K562 (cell line): Measurements from ENCODE around the gene TMIGD3. TPM values are rescaled to one million over a fixed set of nuclear protein-coding genes. Genes with fewer than 3 reads are reported as not detected.

Experiments used
- CTCF ChIP-seq, 3 experiments: IDR thresholded peaks in 2 of 3; conservative IDR thresholded peaks in 1 of 3; 2 replicates each; pipeline ENCODE4 v1.5.1; 2011 to 2012; ENCODE audit warnings: low read length in 3 of 3, mild to moderate bottlenecking in 3 of 3, control low read depth in 2 of 3, improper control_type of control experiment in 1 of 3, inconsistent platforms in 1 of 3, low read depth in 1 of 3, mixed read lengths in 1 of 3, moderate library complexity in 1 of 3; ENCODE audit not compliant: insufficient read depth in 2 of 3
- EP300 ChIP-seq: IDR thresholded peaks from 2 replicates; pipeline ENCODE4 v1.6.1; 2012; ENCODE audit warnings: low read length, improper control_type of control experiment
- ESRRB ChIP-seq: fragments of 250-450 bp; sonication (Bioruptor Pico); IDR thresholded peaks from 2 replicates; pipeline ENCODE4 v1.5.0; 2020; ENCODE audit warnings: mild to moderate bottlenecking, moderate library complexity, borderline replicate concordance
- MBD2 ChIP-seq: sonication (generic); IDR thresholded peaks from 2 replicates; pipeline ENCODE4 v1.6.1; 2016; ENCODE audit warnings: low read depth, borderline replicate concordance
- MNT ChIP-seq, 2 experiments: fragments of 450-650 bp; conservative IDR thresholded peaks; 2 replicates each; pipeline ENCODE4 v1.6.1; 2017; ENCODE audit warnings: mild to moderate bottlenecking in 2 of 2, moderate library complexity in 2 of 2
- MTA3 ChIP-seq: fragments of 450-650 bp; formaldehyde crosslinking; IDR thresholded peaks from 2 replicates; pipeline ENCODE4 v1.6.1; 2017; ENCODE audit warnings: mild to moderate bottlenecking, borderline replicate concordance
- NFATC3 ChIP-seq: fragments of 450-650 bp; IDR thresholded peaks from 2 replicates; pipeline ENCODE4 v1.6.1; 2017; ENCODE audit warnings: mild to moderate bottlenecking
- SPI1 ChIP-seq: IDR thresholded peaks from 2 replicates; pipeline ENCODE4 v1.6.1; 2011; ENCODE audit warnings: low read depth, low read length, control low read depth, borderline replicate concordance
- ZEB2 ChIP-seq: fragments of 450-650 bp; IDR thresholded peaks from 2 replicates; pipeline ENCODE4 v1.6.1; 2016
- ZNF175 ChIP-seq: fragments of 200-800 bp; sonication (Bioruptor generic); IDR thresholded peaks from 2 replicates; pipeline ENCODE4 v1.6.1; 2016; ENCODE audit warnings: low read depth, mild to moderate bottlenecking, missing genetic modification characterization, missing compliant biosample characterization
- polyA plus RNA-seq, 8 experiments: library from polyadenylated mRNA; depleted of rRNA in 4 of 8; stranded (reverse) in 5 of 8; unstranded in 3 of 8; fragments of >200 nt; fragmentation: Nextera tagmentation in 2 of 8; fragmentation: Illumina TruSeq in 1 of 8; extraction: Ambion mirVana in 2 of 8; extraction: Trizol in 1 of 8; gene quantifications; 2 replicates each; pipeline versions ENCODE4 v1.2.1 to v1.2.3, GENCODE V29; 2011 to 2014; ENCODE audit warnings: inconsistent platforms in 1 of 8, missing spikeins in 1 of 8
- total RNA-seq, 7 experiments: library from RNA; depleted of rRNA in 6 of 7; stranded (reverse); fragments of >200 nt in 6 of 7; fragmentation: Illumina TruSeq in 2 of 7; extraction: Trizol in 2 of 7; gene quantifications; 2 replicates each; pipeline versions ENCODE4 v1.2.1 to v1.2.3, GENCODE V29; 2011 to 2021; ENCODE audit warnings: low replicate concordance in 1 of 7
- TF ChIP-seq, protein P1 (sequence below), 2 experiments: fragments of 450-650 bp in 1 of 2; sonication (generic) in 1 of 2; formaldehyde crosslinking in 1 of 2; IDR thresholded peaks; 2 replicates each; pipeline versions ENCODE4 v1.7.1 to v1.9.0; 2016 to 2022; ENCODE audit warnings: inconsistent platforms in 1 of 2, mild to moderate bottlenecking in 1 of 2, missing genetic modification reagents in 1 of 2

Gene TMIGD3
- total and polyA plus RNA-seq, 9 of the 15 experiments (the other 6 are each of a cell fraction or from before 2014, with no cell fraction given): 0.11 to 0.13 (median 0.11) TPM; not detected in 6

DNA sequence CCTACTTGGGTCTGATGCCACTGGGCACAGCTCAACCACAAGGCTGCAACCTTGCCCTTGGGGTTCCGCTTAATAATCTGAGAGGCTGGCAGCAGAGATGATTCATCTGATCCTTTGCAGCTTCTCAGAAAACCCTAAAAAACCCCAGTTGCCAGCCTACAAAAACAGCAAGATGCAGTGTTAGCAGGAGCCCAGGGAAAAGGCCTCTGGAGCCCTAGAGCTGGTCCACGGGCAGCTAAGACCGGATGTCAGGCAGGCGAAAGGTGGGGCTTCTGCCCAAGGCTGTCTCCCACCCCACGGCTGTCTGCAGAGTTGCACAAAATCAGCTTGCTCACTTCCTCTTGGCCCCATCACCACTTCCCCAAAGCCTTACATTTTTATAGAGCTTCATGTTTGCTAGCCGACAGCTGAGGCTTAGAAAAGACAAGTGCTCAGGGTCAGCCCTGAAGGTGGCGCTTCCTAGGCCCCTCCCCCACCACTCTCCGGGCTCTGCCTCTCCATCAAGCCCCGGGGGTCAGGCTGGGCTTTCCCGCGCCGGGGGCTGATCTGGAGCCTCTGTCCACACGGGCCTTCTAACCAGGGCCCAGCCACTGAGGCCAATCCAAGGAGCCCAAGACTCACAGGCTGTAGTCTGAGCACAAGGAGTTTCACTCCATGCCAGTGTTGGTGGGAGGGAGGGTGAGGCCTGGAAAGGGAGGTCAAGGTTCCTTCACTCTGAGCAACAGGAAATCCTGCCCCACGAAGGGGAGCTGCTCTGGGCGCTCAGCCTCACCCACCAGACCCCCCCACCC lies 4.2 kb upstream of the TMIGD3 start (continued):
- TF ChIP-seq, protein P1, sequence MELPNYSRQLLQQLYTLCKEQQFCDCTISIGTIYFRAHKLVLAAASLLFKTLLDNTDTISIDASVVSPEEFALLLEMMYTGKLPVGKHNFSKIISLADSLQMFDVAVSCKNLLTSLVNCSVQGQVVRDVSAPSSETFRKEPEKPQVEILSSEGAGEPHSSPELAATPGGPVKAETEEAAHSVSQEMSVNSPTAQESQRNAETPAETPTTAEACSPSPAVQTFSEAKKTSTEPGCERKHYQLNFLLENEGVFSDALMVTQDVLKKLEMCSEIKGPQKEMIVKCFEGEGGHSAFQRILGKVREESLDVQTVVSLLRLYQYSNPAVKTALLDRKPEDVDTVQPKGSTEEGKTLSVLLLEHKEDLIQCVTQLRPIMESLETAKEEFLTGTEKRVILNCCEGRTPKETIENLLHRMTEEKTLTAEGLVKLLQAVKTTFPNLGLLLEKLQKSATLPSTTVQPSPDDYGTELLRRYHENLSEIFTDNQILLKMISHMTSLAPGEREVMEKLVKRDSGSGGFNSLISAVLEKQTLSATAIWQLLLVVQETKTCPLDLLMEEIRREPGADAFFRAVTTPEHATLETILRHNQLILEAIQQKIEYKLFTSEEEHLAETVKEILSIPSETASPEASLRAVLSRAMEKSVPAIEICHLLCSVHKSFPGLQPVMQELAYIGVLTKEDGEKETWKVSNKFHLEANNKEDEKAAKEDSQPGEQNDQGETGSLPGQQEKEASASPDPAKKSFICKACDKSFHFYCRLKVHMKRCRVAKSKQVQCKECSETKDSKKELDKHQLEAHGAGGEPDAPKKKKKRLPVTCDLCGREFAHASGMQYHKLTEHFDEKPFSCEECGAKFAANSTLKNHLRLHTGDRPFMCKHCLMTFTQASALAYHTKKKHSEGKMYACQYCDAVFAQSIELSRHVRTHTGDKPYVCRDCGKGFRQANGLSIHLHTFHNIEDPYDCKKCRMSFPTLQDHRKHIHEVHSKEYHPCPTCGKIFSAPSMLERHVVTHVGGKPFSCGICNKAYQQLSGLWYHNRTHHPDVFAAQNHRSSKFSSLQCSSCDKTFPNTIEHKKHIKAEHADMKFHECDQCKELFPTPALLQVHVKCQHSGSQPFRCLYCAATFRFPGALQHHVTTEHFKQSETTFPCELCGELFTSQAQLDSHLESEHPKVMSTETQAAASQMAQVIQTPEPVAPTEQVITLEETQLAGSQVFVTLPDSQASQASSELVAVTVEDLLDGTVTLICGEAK (IDR thresholded peaks at IDR 0.05): no peak
- TF ChIP-seq, protein P1 (CRISPR knock-in tag; IDR thresholded peaks at IDR 0.05): no peak
- no peak for TF ChIP-seq ZEB2
- TF ChIP-seq CTCF (IDR thresholded peaks at IDR 0.05 in 2 of 3, conservative IDR thresholded peaks at IDR 0.05 in 1 of 3; ENCODE audit: insufficient read depth in 2 of 3, low read depth in 1 of 3, low read length in 3 of 3): peak in 1 of 3 experiments; percentile 45; a peak in 2 of 6 replicates
- 0 out of 2 replicates have a peak, but pooled peaks have one; percentile 47 for TF ChIP-seq ESRRB (CRISPR knock-in tag)
- no peak for TF ChIP-seq NFATC3
- TF ChIP-seq MNT (conservative IDR thresholded peaks at IDR 0.05): peak in 1 of 2 experiments; percentile 34; a peak in 2 of 4 replicates
- 0 out of 2 replicates have a peak, but pooled peaks have one; percentile 9 for TF ChIP-seq MBD2
- peak; percentile 97 for TF ChIP-seq SPI1
- TF ChIP-seq MTA3: 0 out of 2 replicates have a peak, but pooled peaks have one; percentile 52
- peak; percentile 55 for TF ChIP-seq ZNF175 (CRISPR knock-in tag)
- peak; percentile 22; the same call in 1 of the 2 replicates for TF ChIP-seq EP300
